AG04449 (cell line): ENCODE measurements around the gene ARHGAP35.

Experiments used
- CTCF ChIA-PET: fragments of 350-600 bp; formaldehyde crosslinking; extraction: SDS; loops from one replicate; lab custom pipeline; 2021; ENCODE audit warnings: antibody characterized with exemption; lab: Yijun Ruan, JAX
- POLR2A ChIA-PET: fragments of 400-600, 350-600 bp; formaldehyde crosslinking; extraction: SDS; loops from one replicate; lab custom pipeline; 2020; ENCODE audit warnings: antibody characterized with exemption, inconsistent platforms; lab: Yijun Ruan, JAX
- DNase-seq: peaks from one replicate; pipeline ENCODE4 v3.0.0-alpha.2; 2010; ENCODE audit warnings: low read depth, low spot score
- H3K4me3 ChIP-seq: 2 replicates; pipeline ENCODE4 v1.5.1; 2011; ENCODE audit warnings: low read depth, mild to moderate bottlenecking, control low read depth, low read length
- CTCF ChIP-seq: IDR thresholded peaks from one replicate; pipeline ENCODE4 v1.5.1; 2011; ENCODE audit warnings: mild to moderate bottlenecking, moderate library complexity, low read length, control low read depth, inconsistent platforms; ENCODE audit not compliant: insufficient read depth; ENCODE audit errors: missing control alignments

Gene ARHGAP35

GRCh38 chr19:46860846-46861690, at the start of gene ARHGAP35:
ARHGAP35 (plus strand) TSS chr19:46860997; CDS start chr19:46918676, 57,679 bp downstream.
- TF ChIP-seq CTCF, result no peak
- H3K4me3 ChIP-seq, result peak within 1 kb of the TSS; percentile 90
- ChIA-PET POLR2A (interaction anchor here (1.0 to 1.7 kb wide), 7 partner anchors 10 to 115 kb away, joined by 3 to 10 read pairs (median 3); partner anchors contain the start of genes AP2S1 and SLC1A5), CTCF (interaction anchor here (0.9 to 4.0 kb wide), 3 partner anchors 119 to 152 kb away, joined by 5 to 34 read pairs (median 14); no protein-coding TSS in a partner anchor)
- DNase-seq, result no peak

- CTCF ChIA-PET, result interaction anchor here (0.6 to 1.0 kb wide), 2 partner anchors 16 to 312 kb away, joined by 3 read pairs; no protein-coding TSS in a partner anchor
- DNase-seq, result no peak
- H3K4me3 ChIP-seq, result no peak overlapping the region
- POLR2A ChIA-PET, result no interaction called here
- TF ChIP-seq CTCF, result no peak
Observed at GRCh38 chr19:46812977-46813838, 47.6 kb upstream of the ARHGAP35 start.

GRCh38 chr19:46813839-46814358, 46.9 kb upstream of the ARHGAP35 start:
- no peak for DNase-seq
- H3K4me3 ChIP-seq, result no peak overlapping the region
- ChIA-PET CTCF (interaction anchor here (0.6 to 1.0 kb wide), 2 partner anchors 16 to 312 kb away, joined by 3 read pairs; no protein-coding TSS in a partner anchor), POLR2A (no interaction called here)
- TF ChIP-seq CTCF, result no peak

GRCh38 chr19:46815833-46816627, 44.8 kb upstream of the ARHGAP35 start:
- POLR2A ChIA-PET, result interaction anchor here (0.8 kb wide), 1 partner anchor 20 kb away, joined by 3 read pairs; no protein-coding TSS in a partner anchor
- CTCF ChIA-PET, result interaction anchor here (0.8 to 1.3 kb wide), 2 partner anchors 11 to 24 kb away, joined by 3 to 7 read pairs; no protein-coding TSS in a partner anchor
- no peak overlapping the region for H3K4me3 ChIP-seq
- TF ChIP-seq CTCF, result no peak
- no peak for DNase-seq

GRCh38 chr19:46818812-46819211, 42.0 kb upstream of the ARHGAP35 start:
- no peak overlapping the region for H3K4me3 ChIP-seq
- no peak for TF ChIP-seq CTCF
- CTCF ChIA-PET, result interaction anchor here (1.2 kb wide), 2 partner anchors 22 to 70 kb away, joined by 3 read pairs; no protein-coding TSS in a partner anchor
- POLR2A ChIA-PET, result no interaction called here
- no peak for DNase-seq
